HepG2 (cell line): ENCODE results near the gene PIGK. TPM values are rescaled to one million over a fixed set of nuclear protein-coding genes. Genes with fewer than 3 reads are reported as not detected.

Source experiments
- ATAC-seq: fragments of 200-7000 bp; cut with Tn5 transposase; 3 replicates; pipeline ENCODE4 v1.9.1; 2020; ENCODE audit warnings: mild to moderate bottlenecking, moderate library complexity
- BruUV-seq: library from RNA; stranded (reverse); fragments of 400-500 nt; replicated peaks from 2 replicates; lab custom pipeline; 2021; lab: Mats Ljungman, UMichigan
- CTCF ChIA-PET: fragments of 300-600 bp; formaldehyde crosslinking; extraction: SDS; loops from one replicate; lab custom pipeline; 2021; ENCODE audit warnings: low total read pairs, inconsistent platforms, low intra/inter-chr PET ratio; lab: Yijun Ruan, JAX
- POLR2A ChIA-PET: fragments of 350-600 bp; sonication (Branson Sonifier 250); formaldehyde crosslinking; loops from one replicate; lab custom pipeline; 2020; ENCODE audit warnings: antibody characterized with exemption, inconsistent platforms; lab: Yijun Ruan, JAX
- DNase-seq: peaks from one replicate; pipeline ENCODE4 v3.0.0-alpha.2; 2015; ENCODE audit warnings: low spot score
- FAIRE-seq: peaks from 3 replicates; lab custom pipeline; 2011; peaks lifted over from hg19 to GRCh38; lab: Jason Lieb, UNC
- H2AFZ ChIP-seq: one replicate; pipeline ENCODE4 v1.6.1; 2011; ENCODE audit warnings: low read length, inconsistent platforms
- H3K27ac ChIP-seq: fragments of 300-600 bp; 3 replicates; pipeline ENCODE4 v1.8.0; 2011; ENCODE audit warnings: mixed run types, mild to moderate bottlenecking, mixed read lengths, low read length, inconsistent platforms; ENCODE audit not compliant: insufficient read depth; ENCODE audit errors: extremely low read length
- H3K27me3 ChIP-seq, 2 experiments: fragments of 200-600 bp in 1 of 2; 2 replicates in 1 of 2; 3 replicates in 1 of 2; pipeline versions ENCODE4 v1.6.0 to v1.8.0; 2011; ENCODE audit warnings: low read length in 2 of 2, mild to moderate bottlenecking in 2 of 2, moderate library complexity in 2 of 2, inconsistent platforms in 1 of 2; ENCODE audit not compliant: insufficient read depth in 2 of 2, control insufficient read depth in 1 of 2
- H3K36me3 ChIP-seq, 2 experiments: fragments of 200-600 bp in 1 of 2; replicated peaks in 1 of 2; 2 replicates in 1 of 2; 3 replicates in 1 of 2; pipeline versions ENCODE4 v1.5.1 to v1.8.0; 2011; ENCODE audit warnings: low read length in 2 of 2, inconsistent platforms in 1 of 2; ENCODE audit not compliant: insufficient read depth in 2 of 2, control insufficient read depth in 1 of 2
- H3K4me1 ChIP-seq: 2 replicates; pipeline ENCODE4 v1.5.1; 2012; ENCODE audit warnings: low read length, inconsistent platforms; ENCODE audit not compliant: insufficient read depth
- H3K4me2 ChIP-seq: 2 replicates; pipeline ENCODE4 v1.6.0; 2011; ENCODE audit warnings: low read depth, low read length, inconsistent platforms
- H3K4me3 ChIP-seq, 3 experiments: fragments of 200-600 bp in 1 of 3; sonication (generic), shearing (Covaris generic) in 1 of 3; replicated peaks in 1 of 3; 2 replicates each; pipeline ENCODE4 v1.5.1; 2011 to 2016; ENCODE audit warnings: low read length in 3 of 3, inconsistent platforms in 2 of 3, low read depth in 2 of 3, mild to moderate bottlenecking in 2 of 3, control low read depth in 1 of 3, mixed read lengths in 1 of 3; ENCODE audit not compliant: insufficient read depth in 1 of 3
- H3K79me2 ChIP-seq: one replicate; pipeline ENCODE4 v1.6.1; 2011; ENCODE audit warnings: low read length, inconsistent platforms; ENCODE audit not compliant: insufficient read depth
- H3K9ac ChIP-seq: 2 replicates; pipeline ENCODE4 v1.6.0; 2011; ENCODE audit warnings: mild to moderate bottlenecking, low read depth, low read length, inconsistent platforms; ENCODE audit not compliant: insufficient read depth
- H3K9me3 ChIP-seq: 2 replicates; pipeline ENCODE4 v1.5.1; 2012; ENCODE audit warnings: mild to moderate bottlenecking, low read length
- H4K20me1 ChIP-seq: 2 replicates; pipeline ENCODE4 v1.6.0; 2011; ENCODE audit warnings: inconsistent platforms, mild to moderate bottlenecking, low read length, moderate library complexity; ENCODE audit not compliant: insufficient read depth
- CENPT ChIP-seq: sonication (generic); formaldehyde crosslinking; IDR thresholded peaks from 2 replicates; pipeline ENCODE4 v1.8.0; 2022; ENCODE audit warnings: low read depth, mild to moderate bottlenecking, moderate library complexity, missing genetic modification reagents
- GATA4 ChIP-seq: sonication (generic); IDR thresholded peaks from 2 replicates; pipeline ENCODE4 v1.6.1; 2016; ENCODE audit warnings: antibody characterized with exemption, low read depth, borderline replicate concordance
- HOXD1 ChIP-seq: sonication (generic); formaldehyde crosslinking; IDR thresholded peaks from 2 replicates; pipeline ENCODE4 v1.5.0; 2020; ENCODE audit warnings: missing genetic modification reagents
- KDM6A ChIP-seq: IDR thresholded peaks from 2 replicates; pipeline ENCODE4 v1.6.1; 2016; ENCODE audit warnings: low read depth
- MEIS2 ChIP-seq: sonication (generic); formaldehyde crosslinking; IDR thresholded peaks from 2 replicates; pipeline ENCODE4 v1.9.0; 2021; ENCODE audit warnings: mild to moderate bottlenecking, missing genetic modification reagents
- NFKB2 ChIP-seq: sonication (generic); formaldehyde crosslinking; IDR thresholded peaks from 2 replicates; pipeline ENCODE4 v1.4.0; 2020; ENCODE audit warnings: missing genetic modification reagents, borderline replicate concordance
- WIZ ChIP-seq: sonication (generic); formaldehyde crosslinking; IDR thresholded peaks from 2 replicates; pipeline ENCODE4 v1.5.1; 2020; ENCODE audit warnings: mild to moderate bottlenecking, missing genetic modification reagents
- XRCC5 ChIP-seq: fragments of 200-400 bp; formaldehyde crosslinking; optimal IDR thresholded peaks from 2 replicates; pipeline ENCODE3; 2017; ENCODE audit warnings: mild to moderate bottlenecking, low read length
- WGBS: methylation state at CpG from one replicate; pipeline ENCODE4 v1.1.6; 2017; ENCODE audit warnings: low lambda C conversion rate; 5-methylcytosine and 5-hydroxymethylcytosine counted together
- in situ Hi-C: cut with HindIII; loops from 2 replicates; pipeline ENCODE4 v1.10.0; 2017; ENCODE audit warnings: low pct_unique_long_range_greater_than_20kb; ENCODE audit not compliant: extremely low pct_ligation_motif_present
- intact Hi-C: fragments of 100-400 bp; cut with micrococcal nuclease; formaldehyde crosslinking; loops from one replicate; pipeline ENCODE4 v1.10.0; 2022; ENCODE audit not compliant: unreplicated experiment
- polyA plus RNA-seq, 8 experiments: library from polyadenylated mRNA; depleted of rRNA in 3 of 8; stranded (reverse) in 7 of 8; unstranded in 1 of 8; fragments of >200 nt; fragmentation: Illumina TruSeq in 4 of 8; extraction: Trizol in 4 of 8; gene quantifications; 2 replicates each; pipeline versions ENCODE4 v1.2.1 to v1.2.3, GENCODE V29; 2011 to 2016; ENCODE audit warnings: low read depth in 4 of 8, missing spikeins in 1 of 8, mixed read lengths in 1 of 8; ENCODE audit not compliant: insufficient read depth in 1 of 8
- total RNA-seq, 5 experiments: library from RNA; depleted of rRNA; stranded (reverse); fragments of >200 nt; fragmentation: Illumina TruSeq; extraction: Trizol; gene quantifications; 2 replicates each; pipeline ENCODE4 v1.2.3, GENCODE V29; 2016; ENCODE audit warnings: low read depth in 1 of 5
- TF ChIP-seq, protein P1 (sequence below): sonication (generic); formaldehyde crosslinking; IDR thresholded peaks from one replicate; pipeline ENCODE4 v1.5.1; 2020; ENCODE audit warnings: mild to moderate bottlenecking, missing genetic modification reagents; ENCODE audit errors: not compliant biosample characterization
- TF ChIP-seq, protein P2 (sequence below), 2 experiments: sonication (generic) in 1 of 2; formaldehyde crosslinking in 1 of 2; IDR thresholded peaks; 2 replicates each; pipeline versions ENCODE4 v1.6.1 to v1.9.0; 2014 to 2022; ENCODE audit warnings: antibody characterized with exemption in 1 of 2, borderline replicate concordance in 1 of 2, inconsistent platforms in 1 of 2, low read depth in 1 of 2, missing genetic modification reagents in 1 of 2

Gene PIGK
- total and polyA plus RNA-seq, 2 of the 13 experiments (the other 11 are each of a cell fraction or from before 2014, with no cell fraction given), result 14.7 to 38.5 TPM

GRCh38 chr1:77200806-77201205 lies 18.4 kb downstream of the PIGK start:
- FAIRE-seq (no peak), DNase-seq (no peak), ATAC-seq (no peak)
- Histone ChIP-seq H2AFZ (no peak overlapping the region), H3K4me3 (no peak overlapping the region), H3K9ac (no peak overlapping the region), H3K4me2 (no peak overlapping the region), H3K27me3 (no peaks in the 10 kb centered on the region), H3K36me3 (no peaks in the 10 kb centered on the region), H3K9me3 (no peaks in the 10 kb centered on the region), H4K20me1 (no peaks in the 10 kb centered on the region), H3K79me2 (no peaks in the 10 kb centered on the region), H3K27ac (no peak overlapping the region), H3K4me1 (no peaks in the 10 kb centered on the region)
- 99% methylated on average over 2 of the region's 2 CpGs for WGBS
- CTCF ChIA-PET, result no interaction called here
- no TSS peak for BruUV-seq
- POLR2A ChIA-PET, result no interaction called here
- intact Hi-C loops (no loop called here), in situ Hi-C loops (no loop called here)
- no peak for TF ChIP-seq NFKB2 (CRISPR knock-in tag)
- TF ChIP-seq, protein P1, sequence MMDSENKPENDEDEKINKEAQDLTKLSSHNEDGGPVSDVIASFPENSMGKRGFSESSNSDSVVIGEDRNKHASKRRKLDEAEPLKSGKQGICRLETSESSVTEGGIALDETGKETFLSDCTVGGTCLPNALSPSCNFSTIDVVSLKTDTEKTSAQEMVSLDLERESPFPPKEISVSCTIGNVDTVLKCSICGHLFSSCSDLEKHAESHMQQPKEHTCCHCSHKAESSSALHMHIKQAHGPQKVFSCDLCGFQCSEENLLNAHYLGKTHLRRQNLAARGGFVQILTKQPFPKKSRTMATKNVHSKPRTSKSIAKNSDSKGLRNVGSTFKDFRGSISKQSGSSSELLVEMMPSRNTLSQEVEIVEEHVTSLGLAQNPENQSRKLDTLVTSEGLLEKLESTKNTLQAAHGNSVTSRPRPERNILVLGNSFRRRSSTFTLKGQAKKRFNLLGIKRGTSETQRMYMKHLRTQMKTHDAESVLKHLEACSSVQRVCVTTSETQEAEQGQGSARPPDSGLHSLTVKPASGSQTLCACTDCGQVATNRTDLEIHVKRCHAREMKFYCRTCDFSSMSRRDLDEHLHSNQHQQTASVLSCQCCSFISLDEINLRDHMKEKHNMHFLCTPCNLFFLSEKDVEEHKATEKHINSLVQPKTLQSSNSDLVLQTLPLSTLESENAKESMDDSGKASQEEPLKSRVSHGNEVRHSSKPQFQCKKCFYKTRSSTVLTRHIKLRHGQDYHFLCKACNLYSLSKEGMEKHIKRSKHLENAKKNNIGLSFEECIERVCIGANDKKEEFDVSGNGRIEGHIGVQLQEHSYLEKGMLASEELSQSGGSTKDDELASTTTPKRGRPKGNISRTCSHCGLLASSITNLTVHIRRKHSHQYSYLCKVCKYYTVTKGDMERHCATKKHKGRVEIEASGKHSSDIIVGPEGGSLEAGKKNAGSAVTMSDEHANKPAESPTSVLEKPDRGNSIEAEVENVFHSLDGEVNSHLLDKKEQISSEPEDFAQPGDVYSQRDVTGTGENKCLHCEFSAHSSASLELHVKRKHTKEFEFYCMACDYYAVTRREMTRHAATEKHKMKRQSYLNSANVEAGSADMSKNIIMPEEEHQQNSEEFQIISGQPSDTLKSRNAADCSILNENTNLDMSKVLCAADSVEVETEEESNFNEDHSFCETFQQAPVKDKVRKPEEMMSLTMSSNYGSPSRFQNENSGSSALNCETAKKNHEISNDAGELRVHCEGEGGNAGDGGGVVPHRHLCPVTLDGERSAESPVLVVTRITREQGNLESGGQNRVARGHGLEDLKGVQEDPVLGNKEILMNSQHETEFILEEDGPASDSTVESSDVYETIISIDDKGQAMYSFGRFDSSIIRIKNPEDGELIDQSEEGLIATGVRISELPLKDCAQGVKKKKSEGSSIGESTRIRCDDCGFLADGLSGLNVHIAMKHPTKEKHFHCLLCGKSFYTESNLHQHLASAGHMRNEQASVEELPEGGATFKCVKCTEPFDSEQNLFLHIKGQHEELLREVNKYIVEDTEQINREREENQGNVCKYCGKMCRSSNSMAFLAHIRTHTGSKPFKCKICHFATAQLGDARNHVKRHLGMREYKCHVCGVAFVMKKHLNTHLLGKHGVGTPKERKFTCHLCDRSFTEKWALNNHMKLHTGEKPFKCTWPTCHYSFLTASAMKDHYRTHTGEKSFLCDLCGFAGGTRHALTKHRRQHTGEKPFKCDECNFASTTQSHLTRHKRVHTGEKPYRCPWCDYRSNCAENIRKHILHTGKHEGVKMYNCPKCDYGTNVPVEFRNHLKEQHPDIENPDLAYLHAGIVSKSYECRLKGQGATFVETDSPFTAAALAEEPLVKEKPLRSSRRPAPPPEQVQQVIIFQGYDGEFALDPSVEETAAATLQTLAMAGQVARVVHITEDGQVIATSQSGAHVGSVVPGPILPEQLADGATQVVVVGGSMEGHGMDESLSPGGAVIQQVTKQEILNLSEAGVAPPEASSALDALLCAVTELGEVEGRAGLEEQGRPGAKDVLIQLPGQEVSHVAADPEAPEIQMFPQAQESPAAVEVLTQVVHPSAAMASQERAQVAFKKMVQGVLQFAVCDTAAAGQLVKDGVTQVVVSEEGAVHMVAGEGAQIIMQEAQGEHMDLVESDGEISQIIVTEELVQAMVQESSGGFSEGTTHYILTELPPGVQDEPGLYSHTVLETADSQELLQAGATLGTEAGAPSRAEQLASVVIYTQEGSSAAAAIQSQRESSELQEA, result no peak
- TF ChIP-seq CENPT (CRISPR knock-in tag), result no peak
- TF ChIP-seq GATA4, result no peak
- TF ChIP-seq, protein P2, sequence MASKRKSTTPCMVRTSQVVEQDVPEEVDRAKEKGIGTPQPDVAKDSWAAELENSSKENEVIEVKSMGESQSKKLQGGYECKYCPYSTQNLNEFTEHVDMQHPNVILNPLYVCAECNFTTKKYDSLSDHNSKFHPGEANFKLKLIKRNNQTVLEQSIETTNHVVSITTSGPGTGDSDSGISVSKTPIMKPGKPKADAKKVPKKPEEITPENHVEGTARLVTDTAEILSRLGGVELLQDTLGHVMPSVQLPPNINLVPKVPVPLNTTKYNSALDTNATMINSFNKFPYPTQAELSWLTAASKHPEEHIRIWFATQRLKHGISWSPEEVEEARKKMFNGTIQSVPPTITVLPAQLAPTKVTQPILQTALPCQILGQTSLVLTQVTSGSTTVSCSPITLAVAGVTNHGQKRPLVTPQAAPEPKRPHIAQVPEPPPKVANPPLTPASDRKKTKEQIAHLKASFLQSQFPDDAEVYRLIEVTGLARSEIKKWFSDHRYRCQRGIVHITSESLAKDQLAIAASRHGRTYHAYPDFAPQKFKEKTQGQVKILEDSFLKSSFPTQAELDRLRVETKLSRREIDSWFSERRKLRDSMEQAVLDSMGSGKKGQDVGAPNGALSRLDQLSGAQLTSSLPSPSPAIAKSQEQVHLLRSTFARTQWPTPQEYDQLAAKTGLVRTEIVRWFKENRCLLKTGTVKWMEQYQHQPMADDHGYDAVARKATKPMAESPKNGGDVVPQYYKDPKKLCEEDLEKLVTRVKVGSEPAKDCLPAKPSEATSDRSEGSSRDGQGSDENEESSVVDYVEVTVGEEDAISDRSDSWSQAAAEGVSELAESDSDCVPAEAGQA (IDR thresholded peaks at IDR 0.05; ENCODE audit: low read depth), result no peak
- TF ChIP-seq, protein P2 (CRISPR knock-in tag; IDR thresholded peaks at IDR 0.05; ENCODE audit: borderline replicate concordance), result no peak
- TF ChIP-seq XRCC5, result no peak
- no peak for TF ChIP-seq WIZ (CRISPR knock-in tag)
- TF ChIP-seq KDM6A (CRISPR knock-in tag), result no peak
- TF ChIP-seq MEIS2 (CRISPR knock-in tag), result no peak
- TF ChIP-seq HOXD1 (CRISPR knock-in tag), result no peak
